Measurements from ENCODE around the gene ANHX. TPM values are rescaled to one million over a fixed set of nuclear protein-coding genes. Genes with fewer than 3 reads are reported as not detected.

Gene ANHX
- total and polyA plus RNA-seq, 2 of the 13 experiments (the other 11 are each of a cell fraction or from before 2014, with no cell fraction given): not detected

DNA sequence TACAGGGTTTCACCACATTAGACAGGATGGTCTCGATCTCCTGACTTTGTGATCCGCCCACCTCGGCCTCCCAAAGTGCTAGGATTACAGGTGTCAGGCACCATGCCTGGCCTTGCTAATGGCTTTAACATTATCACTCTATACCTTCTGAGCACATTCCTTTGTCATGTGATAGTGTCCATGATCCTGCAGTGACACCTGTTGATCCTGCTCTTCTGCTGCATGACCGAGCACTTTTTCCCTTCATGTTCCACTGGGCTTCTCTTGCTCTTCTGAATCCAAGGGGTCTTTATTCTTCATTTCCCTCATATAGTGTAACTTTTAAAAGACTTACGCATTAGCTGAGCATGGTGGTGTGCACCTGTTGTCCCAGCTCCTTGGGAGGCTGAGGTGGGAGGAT lies 42.8 kb downstream of the ANHX start (continued):
- TF ChIP-seq, protein P1, sequence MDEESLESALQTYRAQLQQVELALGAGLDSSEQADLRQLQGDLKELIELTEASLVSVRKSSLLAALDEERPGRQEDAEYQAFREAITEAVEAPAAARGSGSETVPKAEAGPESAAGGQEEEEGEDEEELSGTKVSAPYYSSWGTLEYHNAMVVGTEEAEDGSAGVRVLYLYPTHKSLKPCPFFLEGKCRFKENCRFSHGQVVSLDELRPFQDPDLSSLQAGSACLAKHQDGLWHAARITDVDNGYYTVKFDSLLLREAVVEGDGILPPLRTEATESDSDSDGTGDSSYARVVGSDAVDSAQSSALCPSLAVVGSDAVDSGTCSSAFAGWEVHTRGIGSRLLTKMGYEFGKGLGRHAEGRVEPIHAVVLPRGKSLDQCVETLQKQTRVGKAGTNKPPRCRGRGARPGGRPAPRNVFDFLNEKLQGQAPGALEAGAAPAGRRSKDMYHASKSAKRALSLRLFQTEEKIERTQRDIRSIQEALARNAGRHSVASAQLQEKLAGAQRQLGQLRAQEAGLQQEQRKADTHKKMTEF (CRISPR knock-in tag; IDR thresholded peaks at IDR 0.05): no peak
- TF ChIP-seq, protein P2, sequence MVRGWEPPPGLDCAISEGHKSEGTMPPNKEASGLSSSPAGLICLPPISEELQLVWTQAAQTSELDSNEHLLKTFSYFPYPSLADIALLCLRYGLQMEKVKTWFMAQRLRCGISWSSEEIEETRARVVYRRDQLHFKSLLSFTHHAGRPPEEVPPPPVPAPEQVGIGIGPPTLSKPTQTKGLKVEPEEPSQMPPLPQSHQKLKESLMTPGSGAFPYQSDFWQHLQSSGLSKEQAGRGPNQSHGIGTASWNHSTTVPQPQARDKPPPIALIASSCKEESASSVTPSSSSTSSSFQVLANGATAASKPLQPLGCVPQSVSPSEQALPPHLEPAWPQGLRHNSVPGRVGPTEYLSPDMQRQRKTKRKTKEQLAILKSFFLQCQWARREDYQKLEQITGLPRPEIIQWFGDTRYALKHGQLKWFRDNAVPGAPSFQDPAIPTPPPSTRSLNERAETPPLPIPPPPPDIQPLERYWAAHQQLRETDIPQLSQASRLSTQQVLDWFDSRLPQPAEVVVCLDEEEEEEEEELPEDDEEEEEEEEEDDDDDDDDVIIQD (CRISPR knock-in tag; IDR thresholded peaks at IDR 0.05; ENCODE audit: low read depth): no peak

GRCh38 chr12:133190176-133190575 lies 45.5 kb downstream of the ANHX start:
- H3K79me2 ChIP-seq (ENCODE audit: insufficient read depth, low read length): no peaks in the 10 kb centered on the region
- DNase-seq (ENCODE audit: low spot score) (no peak), ATAC-seq (no peak), FAIRE-seq (no peak)
- no peak overlapping the region for H2AFZ ChIP-seq (ENCODE audit: low read length)
- intact Hi-C loops (cut with micrococcal nuclease; ENCODE audit: unreplicated experiment): no loop called here
- H3K9me3 ChIP-seq (ENCODE audit: low read length): peaks cover 100% of the 10 kb centered on the region
- peaks cover 47 to 98% of the 10 kb centered on the region in 2 experiments for H3K36me3 ChIP-seq (replicated peaks in 1 of 2; ENCODE audit: control insufficient read depth in 1 of 2, insufficient read depth in 2 of 2, low read length in 2 of 2)
- no peak overlapping the region for H3K27ac ChIP-seq (ENCODE audit: extremely low read length, insufficient read depth, low read length)
- H3K4me3 ChIP-seq (replicated peaks in 1 of 3; ENCODE audit: insufficient read depth in 1 of 3, low read depth in 2 of 3, low read length in 3 of 3): no peak overlapping the region
- no peak overlapping the region for H3K4me2 ChIP-seq (ENCODE audit: low read depth, low read length)
- H3K9ac ChIP-seq (ENCODE audit: insufficient read depth, low read depth, low read length): no peak overlapping the region
- no peaks in the 10 kb centered on the region for H4K20me1 ChIP-seq (ENCODE audit: insufficient read depth, low read length)
- H3K27me3 ChIP-seq (ENCODE audit: control insufficient read depth in 1 of 2, insufficient read depth in 2 of 2, low read length in 2 of 2): no peaks in the 10 kb centered on the region
- POLR2A ChIA-PET: no interaction called here
- BruUV-seq (replicated peaks): no TSS peak
- no peaks in the 10 kb centered on the region for H3K4me1 ChIP-seq (ENCODE audit: insufficient read depth, low read length)
- 95% methylated on average over 2 of the region's 2 CpGs for WGBS (ENCODE audit: low lambda C conversion rate)
- CTCF ChIA-PET (ENCODE audit: low intra/inter-chr PET ratio, low total read pairs): no interaction called here
- in situ Hi-C loops (cut with HindIII; ENCODE audit: extremely low pct_ligation_motif_present, low pct_unique_long_range_greater_than_20kb): no loop called here
- no peak for TF ChIP-seq DMTF1 (CRISPR knock-in tag; IDR thresholded peaks at IDR 0.05)
- TF ChIP-seq GMEB1 (CRISPR knock-in tag; IDR thresholded peaks at IDR 0.05; ENCODE audit: borderline replicate concordance): no peak
- no peak for TF ChIP-seq CCAR2 (optimal IDR thresholded peaks at IDR 0.05; ENCODE audit: low read depth, low read length)
- TF ChIP-seq TBX3 (IDR thresholded peaks at IDR 0.05; ENCODE audit: borderline replicate concordance): no peak
- no peak for TF ChIP-seq ZFP90 (CRISPR knock-in tag; IDR thresholded peaks at IDR 0.05; ENCODE audit: borderline replicate concordance)
- no peak for TF ChIP-seq ZNF609 (CRISPR knock-in tag; IDR thresholded peaks at IDR 0.05; ENCODE audit: borderline replicate concordance)
- TF ChIP-seq JUNB (CRISPR knock-in tag; IDR thresholded peaks at IDR 0.05; ENCODE audit: borderline replicate concordance): no peak
- TF ChIP-seq PAX8 (CRISPR knock-in tag; IDR thresholded peaks at IDR 0.05; ENCODE audit: borderline replicate concordance): no peak
